ENCODE measurements around the gene DNALI1. TPM values are rescaled to one million over a fixed set of nuclear protein-coding genes. Genes with fewer than 3 reads are reported as not detected.

DNALI1 gene
- total and polyA plus RNA-seq, 2 of the 8 experiments (the other 6 are each of a cell fraction or from before 2014, with no cell fraction given), result 8.9 to 11.3 TPM

- TF ChIP-seq SIX5 (IDR thresholded peaks at IDR 0.05; ENCODE audit: low read depth, low read length), result no peak
- TF ChIP-seq POU5F1 (IDR thresholded peaks at IDR 0.05; ENCODE audit: low read depth, low read length), result no peak
- TF ChIP-seq KDM4A (IDR thresholded peaks at IDR 0.05; ENCODE audit: low read depth, low read length, severe bottlenecking), result no peak
- TF ChIP-seq TAF7 (optimal IDR thresholded peaks at IDR 0.05; ENCODE audit: borderline replicate concordance, low read depth, low read length), result no peak
- no peak for TF ChIP-seq ZNF274 (IDR thresholded peaks at IDR 0.05; ENCODE audit: borderline replicate concordance, extremely low read depth, low read length)
- no peak for TF ChIP-seq E2F6 (IDR thresholded peaks at IDR 0.05)
- TF ChIP-seq TEAD4 (IDR thresholded peaks at IDR 0.05; ENCODE audit: low read depth, low read length), result no peak
- no peak for TF ChIP-seq CREB1 (IDR thresholded peaks at IDR 0.05)
- no peak for TF ChIP-seq SIN3A (conservative IDR thresholded peaks at IDR 0.05 in 1 of 2, IDR thresholded peaks at IDR 0.05 in 1 of 2; ENCODE audit: low read depth in 1 of 2, low read length in 2 of 2)
- no peak for TF ChIP-seq BCL11A (IDR thresholded peaks at IDR 0.05; ENCODE audit: low read depth in 2 of 2, low read length in 2 of 2)
- TF ChIP-seq YY1 (IDR thresholded peaks at IDR 0.05; ENCODE audit: low read depth, low read length), result no peak
- no peak for TF ChIP-seq NANOG (IDR thresholded peaks at IDR 0.05; ENCODE audit: insufficient read depth, low read depth, low read length, poor library complexity, severe bottlenecking)
- ChIA-PET POLR2A (ENCODE audit: partially characterized antibody) (interaction anchor here (0.6 to 1.5 kb wide), 2 partner anchors 11 to 88 kb away, joined by 3 to 5 read pairs; no protein-coding TSS in a partner anchor), CTCF (ENCODE audit: partially characterized antibody) (interaction anchor here (1.2 to 1.4 kb wide), 2 partner anchors 12 to 107 kb away, joined by 3 to 4 read pairs; no protein-coding TSS in a partner anchor)
- Histone ChIP-seq H3K36me3 (ENCODE audit: control insufficient read depth in 2 of 4, insufficient read depth in 4 of 4, low read length in 3 of 4) (peaks cover 37 to 76% (median 64%) of the 10 kb centered on the region in 4 experiments), H2BK15ac (ENCODE audit: low read length) (no peak overlapping the region), H3K27ac (ENCODE audit: low read depth, low read length) (no peak overlapping the region), H4K8ac (ENCODE audit: extremely low read depth, insufficient read depth, low read length) (no peak overlapping the region), H2BK20ac (ENCODE audit: low read length) (no peak overlapping the region), H3K14ac (ENCODE audit: insufficient read length) (no peak overlapping the region), H3K56ac (replicated peaks; ENCODE audit: insufficient read length, low read depth, low read length) (no peak overlapping the region), H2AFZ (ENCODE audit: low read length) (no peak overlapping the region), H2BK12ac (ENCODE audit: low read depth, low read length) (no peak overlapping the region), H3K27me3 (replicated peaks in 1 of 4; ENCODE audit: control insufficient read depth in 3 of 4, extremely low read depth in 1 of 4, insufficient read depth in 3 of 4, low read length in 3 of 4) (no peaks in the 10 kb centered on the region), H3K4ac (replicated peaks; ENCODE audit: insufficient read length, low read depth, low read length) (no peak overlapping the region), H2BK120ac (replicated peaks; ENCODE audit: low read depth, low read length) (no peak overlapping the region), H3K4me2 (ENCODE audit: insufficient read depth in 1 of 2, low read depth in 2 of 2, low read length in 2 of 2) (no peak overlapping the region), H4K20me1 (replicated peaks in 1 of 2; ENCODE audit: control insufficient read depth in 1 of 2, insufficient read depth in 2 of 2, low read length in 2 of 2) (peaks cover 2 to 8% of the 10 kb centered on the region in 2 experiments), H3K4me1 (replicated peaks in 1 of 4; ENCODE audit: control insufficient read depth in 3 of 4, insufficient read depth in 4 of 4, low read length in 3 of 4) (no peaks in the 10 kb centered on the region), H4K91ac (replicated peaks; ENCODE audit: insufficient read length, low read length) (no peak overlapping the region), H2AK5ac (ENCODE audit: low read depth, low read length) (no peak overlapping the region), H3K9ac (replicated peaks in 1 of 4; ENCODE audit: extremely low read depth in 1 of 4, low read depth in 3 of 4, low read length in 3 of 4) (no peak overlapping the region), H3K79me1 (ENCODE audit: low read depth, low read length) (no peaks in the 10 kb centered on the region), H3K18ac (ENCODE audit: extremely low read depth, low read length) (no peak overlapping the region), H3K9me3 (ENCODE audit: insufficient read depth in 2 of 2, low read depth in 1 of 2, low read length in 1 of 2) (no peaks in the 10 kb centered on the region), H3K79me2 (ENCODE audit: control insufficient read depth in 1 of 2, insufficient read depth in 2 of 2, low read length in 2 of 2) (no peaks in the 10 kb centered on the region), H3K4me3 (ENCODE audit: extremely low read depth in 1 of 4, insufficient read depth in 2 of 4, low read depth in 3 of 4, low read length in 4 of 4) (no peak overlapping the region), H3K23ac (ENCODE audit: insufficient read length) (no peak overlapping the region), H2BK5ac (ENCODE audit: low read depth, low read length) (no peak overlapping the region), H4K5ac (ENCODE audit: insufficient read length, low read depth, low read length) (no peak overlapping the region), H3K23me2 (ENCODE audit: low read depth, low read length) (no peaks in the 10 kb centered on the region)
- DNase-seq (ENCODE audit: low read depth in 1 of 2, low spot score in 2 of 2) (no peak), FAIRE-seq (no peak)
- 94% methylated on average over 7 of the region's 7 CpGs; no CpG with 5 or more reads in 1 of the 2 experiments for WGBS, 2 experiments (ENCODE audit: extremely low coverage in 1 of 2, insufficient coverage in 1 of 2, insufficient read length in 1 of 2, insufficient replicate concordance in 2 of 2, low coverage in 1 of 2, low lambda C conversion rate in 2 of 2, missing lambda C conversion rate in 1 of 2)
These were observed 18.2 kb downstream of the DNALI1 start for GRCh38 chr1:37574834-37575480.
